SIG-M5 (cell line): ENCODE results near the gene HBP1.
"Not testable (repeated sequence)": the region's sequence is repeated elsewhere in the genome, so short reads cannot be mapped to it uniquely, and the experiment has no call there.

Experiments used
- DNase-seq: peaks from one replicate; lab custom pipeline; 2025; lab: John Stamatoyannopoulos, UW

Gene HBP1

DNA sequence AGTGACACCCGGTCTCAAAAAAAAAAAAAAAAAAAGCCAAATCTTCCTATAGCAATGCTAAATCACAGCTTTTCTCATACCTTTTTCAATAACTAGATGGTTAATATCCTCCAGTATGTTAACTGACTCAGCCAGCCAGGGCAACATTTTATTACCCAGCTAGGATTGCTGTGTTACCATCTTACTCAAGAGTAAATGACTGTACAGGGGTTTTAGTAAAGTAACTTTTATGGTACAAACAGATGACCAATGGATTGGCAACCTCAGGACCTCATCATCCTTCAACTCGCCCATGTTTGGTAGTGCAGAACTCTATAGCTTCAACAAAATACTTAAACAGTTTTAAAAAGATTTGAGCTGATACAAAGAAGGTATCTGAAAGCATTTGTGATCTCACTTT lies 59.5 kb downstream of the HBP1 start:
- DNase-seq = no peak

DNA sequence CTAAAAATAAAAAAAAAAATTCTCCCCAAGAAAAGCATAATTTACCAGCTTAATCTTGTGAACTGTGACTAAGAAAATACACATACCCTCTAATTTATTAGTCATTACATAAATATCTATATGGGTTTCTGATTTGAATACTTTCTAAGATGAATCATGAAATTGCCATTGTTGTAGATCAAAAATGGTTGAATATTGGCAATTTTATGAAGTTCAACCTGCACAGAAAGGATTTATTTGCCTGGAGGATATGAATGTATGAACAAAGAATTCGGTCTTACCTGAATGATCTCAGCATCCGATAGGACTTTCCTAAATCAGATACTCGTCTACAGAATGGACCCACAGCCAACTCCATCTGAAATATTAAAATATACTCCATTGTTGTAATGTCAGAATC lies 61.5 kb downstream of the HBP1 start:
- DNase-seq = no peak

- no peak for DNase-seq
Measured at GRCh38 chr7:107232568-107233090, 63.8 kb downstream of the HBP1 start.

- no peak for DNase-seq
Measured at GRCh38 chr7:107233174-107233573, 64.4 kb downstream of the HBP1 start.

DNA sequence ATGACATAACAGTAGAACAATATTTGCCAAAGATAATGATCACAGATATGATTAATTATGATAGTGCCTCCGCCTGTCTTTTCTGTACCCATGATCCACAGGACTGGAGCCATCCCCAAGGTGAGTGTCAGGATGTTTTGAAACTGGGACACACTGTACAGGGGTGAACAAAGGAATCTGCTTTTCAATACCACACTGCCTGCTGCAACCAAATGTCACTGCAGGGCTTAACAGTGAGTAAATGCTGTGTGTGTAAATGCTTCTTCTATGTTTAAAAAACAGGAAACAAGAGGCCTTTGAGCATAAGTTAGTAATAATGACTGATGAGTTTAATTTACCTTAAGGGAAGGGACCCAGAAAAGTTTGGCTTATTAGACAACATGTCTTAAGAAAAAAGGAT lies 65.2 kb downstream of the HBP1 start:
- DNase-seq = no peak

GRCh38 chr7:107234436-107234835 lies 65.6 kb downstream of the HBP1 start:
- no peak for DNase-seq

GRCh38 chr7:107236862-107237261 lies 68.1 kb downstream of the HBP1 start:
- no peak for DNase-seq

GRCh38 chr7:107237451-107237850 lies 68.6 kb downstream of the HBP1 start:
- DNase-seq = no peak

DNA sequence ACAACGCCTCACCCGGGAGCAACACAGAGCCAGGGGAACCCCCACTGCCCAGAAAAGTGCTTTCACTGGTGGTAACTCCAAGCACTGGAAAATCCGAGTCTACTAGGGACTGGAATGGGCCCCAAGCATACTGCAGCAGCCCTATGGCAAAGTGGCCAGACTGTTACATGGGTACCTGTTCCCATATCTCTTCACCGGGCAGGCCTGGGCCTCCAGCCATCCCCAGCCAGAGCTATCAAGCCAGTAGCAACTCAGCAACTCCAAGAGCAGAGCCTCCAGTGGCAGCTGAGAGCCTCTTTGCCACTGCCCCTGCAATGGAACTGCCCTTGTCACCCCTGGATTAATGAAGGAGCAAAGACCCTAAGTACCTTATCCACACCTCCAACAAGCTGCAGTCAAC lies 73.5 kb downstream of the HBP1 start:
- no peak for DNase-seq

GRCh38 chr7:107244613-107245012 lies 75.8 kb downstream of the HBP1 start:
- DNase-seq = no peak

DNA sequence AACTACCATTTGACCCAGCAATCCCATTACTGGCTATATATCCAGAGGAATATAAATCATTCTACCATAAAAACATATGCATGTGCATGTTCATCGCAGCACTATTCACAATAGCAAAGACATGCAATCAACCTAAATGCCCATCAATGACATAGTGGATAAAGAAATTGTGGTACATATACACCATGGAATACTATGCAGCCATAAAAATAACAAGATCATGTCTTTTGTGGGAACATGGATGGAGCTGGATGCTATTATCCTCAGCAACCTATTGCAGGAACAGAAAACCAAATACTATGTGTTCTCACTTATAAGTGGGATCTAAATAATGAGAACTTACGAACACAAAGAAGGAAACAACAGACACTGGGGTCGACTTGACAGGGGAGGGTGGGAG lies 78.0 kb downstream of the HBP1 start:
- not testable (repeated sequence) for DNase-seq

- DNase-seq = no peak
Measured at GRCh38 chr7:107248551-107249316, 79.9 kb downstream of the HBP1 start.

DNA sequence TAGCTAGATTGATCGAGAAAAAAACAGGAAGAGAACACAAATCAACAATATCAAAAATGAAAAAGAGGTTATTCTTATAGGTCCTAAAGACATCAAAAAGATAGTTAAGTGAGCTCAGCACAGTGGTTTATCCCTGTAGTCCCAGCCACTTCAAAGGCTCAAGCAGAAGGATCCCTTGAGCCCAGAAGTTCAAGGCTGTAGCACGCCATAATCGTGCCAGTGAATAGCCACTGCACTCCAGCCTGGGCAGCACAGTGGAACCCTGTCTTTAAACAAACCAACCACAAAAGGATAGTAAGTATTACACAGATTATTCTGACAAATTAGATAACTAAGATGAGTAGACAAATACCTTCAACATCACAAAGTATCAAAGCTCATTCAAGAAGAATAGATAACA lies 83.2 kb downstream of the HBP1 start:
- no peak for DNase-seq
